Endodermal cell (in vitro differentiated cells): ENCODE results near the gene COL13A1. TPM values are rescaled to one million over a fixed set of nuclear protein-coding genes. Genes with fewer than 3 reads are reported as not detected.

Source experiments
- DNase-seq: peaks from one replicate; pipeline ENCODE4 v3.0.0-alpha.2; 2017
- H3K27ac ChIP-seq: 2 replicates; pipeline ENCODE4 v1.5.1; 2013; ENCODE audit warnings: mild to moderate bottlenecking, low read depth, low read length, moderate library complexity
- H3K27me3 ChIP-seq: 2 replicates; pipeline ENCODE4 v1.6.1; 2013; ENCODE audit warnings: mild to moderate bottlenecking, low read length, moderate library complexity; ENCODE audit not compliant: insufficient read depth, control insufficient read depth, poor library complexity, severe bottlenecking
- H3K36me3 ChIP-seq: 2 replicates; pipeline ENCODE4 v1.7.0; 2013; ENCODE audit warnings: mild to moderate bottlenecking, low read length, moderate library complexity; ENCODE audit not compliant: control insufficient read depth, insufficient read depth
- H3K4me1 ChIP-seq: one replicate; pipeline ENCODE4 v1.7.0; 2013; ENCODE audit warnings: low read length; ENCODE audit not compliant: control insufficient read depth, insufficient read depth
- H3K4me3 ChIP-seq: 2 replicates; pipeline ENCODE4 v1.5.1; 2013; ENCODE audit warnings: mild to moderate bottlenecking, low read length, moderate library complexity
- H3K9ac ChIP-seq: 2 replicates; pipeline ENCODE4 v1.6.1; 2013; ENCODE audit warnings: mild to moderate bottlenecking, low read length, moderate library complexity; ENCODE audit not compliant: poor library complexity, severe bottlenecking; ENCODE audit errors: extremely low read depth
- H3K9me3 ChIP-seq: 2 replicates; pipeline ENCODE4 v1.6.1; 2013; ENCODE audit warnings: mild to moderate bottlenecking, low read length, moderate library complexity; ENCODE audit not compliant: control insufficient read depth
- H3K27ac Mint-ChIP-seq: 2 replicates; pipeline ENCODE4 v1.8.0; 2020; ENCODE audit warnings: mixed read lengths
- H3K27me3 Mint-ChIP-seq: 2 replicates; pipeline ENCODE4 v1.8.0; 2021; ENCODE audit warnings: mild to moderate bottlenecking, mixed read lengths; ENCODE audit not compliant: insufficient read depth
- H3K36me3 Mint-ChIP-seq: 2 replicates; pipeline ENCODE4 v1.8.0; 2020; ENCODE audit warnings: low read depth, mixed read lengths
- H3K4me1 Mint-ChIP-seq: 2 replicates; pipeline ENCODE4 v1.8.0; 2020; ENCODE audit warnings: mixed read lengths
- H3K4me3 Mint-ChIP-seq: 2 replicates; pipeline ENCODE4 v1.8.0; 2020; ENCODE audit warnings: mild to moderate bottlenecking, moderate library complexity, mixed read lengths
- H3K9me3 Mint-ChIP-seq: 2 replicates; pipeline ENCODE4 v1.8.0; 2020; ENCODE audit warnings: mild to moderate bottlenecking, mixed read lengths
- CTCF ChIP-seq: fragments of 200-600 bp; sonication (generic); conservative IDR thresholded peaks from 2 replicates; pipeline ENCODE4 v1.5.0; 2021; ENCODE audit warnings: antibody characterized with exemption, mild to moderate bottlenecking
- WGBS, 2 experiments: methylation state at CpG; one replicate each; pipeline versions ENCODE4 v1.1.5 to v1.1.7; 2013; ENCODE audit warnings: missing lambda C conversion rate in 2 of 2, mixed read lengths in 1 of 2; ENCODE audit not compliant: insufficient coverage in 1 of 2, insufficient read length in 1 of 2; 5-methylcytosine and 5-hydroxymethylcytosine counted together
- total RNA-seq, 2 donors: library from RNA; stranded (reverse); fragmentation: NEBNext Ultra II Directional in 1 of 2; extraction: Animal tissue kit (Norgen Biotek cat#: 25700) in 1 of 2; gene quantifications; 2 replicates in 1 of 2; 3 replicates in 1 of 2; pipeline ENCODE4 v1.2.1, GENCODE V29; 2021

Gene COL13A1
- total RNA-seq, 2 donors from 2014 or later = 15.9 to 20.7 TPM

- WGBS, 2 experiments = 67 to 72% methylated on average over 1 to 7 of the region's 7 CpGs
- Histone ChIP-seq H3K4me3 (no peak overlapping the region), H3K36me3 (no peaks in the 10 kb centered on the region), H3K27me3 (no peaks in the 10 kb centered on the region), H3K9me3 (no peaks in the 10 kb centered on the region), H3K4me1 (peaks cover 6% of the 10 kb centered on the region), H3K9ac (no peak overlapping the region), H3K27ac (no peak overlapping the region)
- Mint-ChIP-seq H3K9me3 (no peaks in the 10 kb centered on the region), H3K4me3 (no peak overlapping the region), H3K4me1 (peaks cover 23% of the 10 kb centered on the region), H3K36me3 (peaks cover 2% of the 10 kb centered on the region), H3K27ac (no peak overlapping the region), H3K27me3 (no peaks in the 10 kb centered on the region)
- peak; percentile 24 for DNase-seq
- peak; percentile 13 for TF ChIP-seq CTCF
Observed at GRCh38 chr10:69956741-69957230, 155.1 kb downstream of the COL13A1 start.

- no peak overlapping the region for H3K9ac ChIP-seq
- H3K4me1 ChIP-seq = peaks cover 6% of the 10 kb centered on the region
- H3K27me3 ChIP-seq = no peaks in the 10 kb centered on the region
- no peaks in the 10 kb centered on the region for H3K9me3 ChIP-seq
- TF ChIP-seq CTCF = no peak
- no peak overlapping the region for H3K4me3 Mint-ChIP-seq
- H3K9me3 Mint-ChIP-seq = no peaks in the 10 kb centered on the region
- H3K27me3 Mint-ChIP-seq = no peaks in the 10 kb centered on the region
- no peaks in the 10 kb centered on the region for H3K36me3 ChIP-seq
- WGBS, 2 experiments = 91 to 98% methylated on average over 5 to 7 of the region's 7 CpGs
- no peak overlapping the region for H3K4me3 ChIP-seq
- DNase-seq = peak; percentile 30
- peaks cover 2% of the 10 kb centered on the region for H3K36me3 Mint-ChIP-seq
- no peak overlapping the region for H3K27ac Mint-ChIP-seq
- no peak overlapping the region for H3K27ac ChIP-seq
- peaks cover 18% of the 10 kb centered on the region for H3K4me1 Mint-ChIP-seq
Observed at GRCh38 chr10:69957241-69957885, 155.7 kb downstream of the COL13A1 start.

GRCh38 chr10:69957886-69958555, 156.3 kb downstream of the COL13A1 start:
- no peak overlapping the region for H3K4me3 Mint-ChIP-seq
- Histone ChIP-seq H3K9me3 (no peaks in the 10 kb centered on the region), H3K4me3 (no peak overlapping the region), H3K36me3 (no peaks in the 10 kb centered on the region), H3K27me3 (no peaks in the 10 kb centered on the region), H3K27ac (no peak overlapping the region), H3K4me1 (peaks cover 7% of the 10 kb centered on the region), H3K9ac (no peak overlapping the region)
- H3K36me3 Mint-ChIP-seq = peaks cover 2% of the 10 kb centered on the region
- H3K4me1 Mint-ChIP-seq = peaks cover 17% of the 10 kb centered on the region
- H3K27me3 Mint-ChIP-seq = no peaks in the 10 kb centered on the region
- 81 to 87% methylated on average over 3 to 6 of the region's 6 CpGs for WGBS, 2 experiments
- TF ChIP-seq CTCF = peak; percentile 91
- DNase-seq = peak; percentile 73
- H3K9me3 Mint-ChIP-seq = no peaks in the 10 kb centered on the region
- no peak overlapping the region for H3K27ac Mint-ChIP-seq
